Stimulated activated CD4-positive, alpha-beta T cell treated with anti-CD3 and anti-CD28 coated beads, Interleukin-15, amount 100 ng/mL, for 1 hour (primary cell): ENCODE results near the gene RGS14.
A peak's percentile ranks its signal among the peaks of the same experiment; 100 is the strongest.
"Not testable (repeated sequence)": the region's sequence is repeated elsewhere in the genome, so short reads cannot be mapped to it uniquely, and the experiment has no call there.

Experiments used
- DNase-seq, 2 donors: peaks; one replicate each; pipeline ENCODE4 v3.0.0-alpha.2; 2020; ENCODE audit warnings: low read depth in 1 of 2, low spot score in 1 of 2

RGS14 gene

DNA sequence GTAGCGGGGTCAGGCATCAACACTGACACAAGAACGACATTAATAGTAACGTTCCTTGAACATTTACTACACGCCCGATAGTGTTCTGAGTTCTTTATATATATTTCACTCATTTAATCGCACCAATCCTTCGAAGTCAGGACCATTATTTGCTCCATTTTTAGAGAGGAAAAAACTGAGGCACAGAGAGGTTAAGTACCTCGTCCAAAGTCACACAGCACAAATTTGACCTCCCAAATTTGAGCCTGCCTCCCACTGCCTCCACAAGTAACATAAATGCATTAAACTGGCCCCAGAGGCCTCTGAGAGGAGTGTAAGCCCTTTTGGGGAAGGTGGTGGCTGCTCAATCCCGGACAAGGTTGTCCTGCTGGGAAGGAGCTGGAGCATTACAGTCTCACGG is 5.8 kb downstream of the RGS14 start:
- DNase-seq, result no peak

- DNase-seq, result no peak
Measured at GRCh38 chr5:177364159-177364962, 6.6 kb downstream of the RGS14 start.

- no peak for DNase-seq
Measured at GRCh38 chr5:177365845-177366527, 8.3 kb downstream of the RGS14 start.

GRCh38 chr5:177366528-177367322 is 9.0 kb downstream of the RGS14 start:
- no peak for DNase-seq

DNA sequence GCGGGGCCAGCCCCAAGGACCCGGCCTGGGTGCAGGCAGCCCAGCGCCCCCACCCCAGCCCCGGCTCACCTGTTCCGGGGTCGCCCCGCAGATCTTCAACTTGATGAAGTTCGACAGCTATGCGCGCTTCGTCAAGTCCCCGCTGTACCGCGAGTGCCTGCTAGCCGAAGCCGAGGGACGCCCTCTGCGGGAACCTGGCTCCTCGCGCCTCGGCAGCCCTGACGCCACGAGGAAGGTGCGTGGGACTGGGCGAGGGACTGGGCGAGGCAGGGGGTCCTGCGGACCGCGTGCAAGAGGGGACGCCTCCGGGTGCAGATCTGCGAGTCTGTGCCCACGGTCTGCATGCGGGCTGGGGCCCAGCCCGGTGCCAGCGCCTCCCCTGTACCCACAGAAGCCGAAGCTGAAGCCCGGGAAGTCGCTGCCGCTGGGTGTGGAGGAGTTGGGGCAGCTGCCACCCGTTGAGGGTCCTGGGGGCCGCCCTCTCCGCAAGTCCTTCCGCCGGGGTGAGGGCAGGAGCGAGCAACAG is 9.7 kb downstream of the RGS14 start:
- DNase-seq, result no peak

DNA sequence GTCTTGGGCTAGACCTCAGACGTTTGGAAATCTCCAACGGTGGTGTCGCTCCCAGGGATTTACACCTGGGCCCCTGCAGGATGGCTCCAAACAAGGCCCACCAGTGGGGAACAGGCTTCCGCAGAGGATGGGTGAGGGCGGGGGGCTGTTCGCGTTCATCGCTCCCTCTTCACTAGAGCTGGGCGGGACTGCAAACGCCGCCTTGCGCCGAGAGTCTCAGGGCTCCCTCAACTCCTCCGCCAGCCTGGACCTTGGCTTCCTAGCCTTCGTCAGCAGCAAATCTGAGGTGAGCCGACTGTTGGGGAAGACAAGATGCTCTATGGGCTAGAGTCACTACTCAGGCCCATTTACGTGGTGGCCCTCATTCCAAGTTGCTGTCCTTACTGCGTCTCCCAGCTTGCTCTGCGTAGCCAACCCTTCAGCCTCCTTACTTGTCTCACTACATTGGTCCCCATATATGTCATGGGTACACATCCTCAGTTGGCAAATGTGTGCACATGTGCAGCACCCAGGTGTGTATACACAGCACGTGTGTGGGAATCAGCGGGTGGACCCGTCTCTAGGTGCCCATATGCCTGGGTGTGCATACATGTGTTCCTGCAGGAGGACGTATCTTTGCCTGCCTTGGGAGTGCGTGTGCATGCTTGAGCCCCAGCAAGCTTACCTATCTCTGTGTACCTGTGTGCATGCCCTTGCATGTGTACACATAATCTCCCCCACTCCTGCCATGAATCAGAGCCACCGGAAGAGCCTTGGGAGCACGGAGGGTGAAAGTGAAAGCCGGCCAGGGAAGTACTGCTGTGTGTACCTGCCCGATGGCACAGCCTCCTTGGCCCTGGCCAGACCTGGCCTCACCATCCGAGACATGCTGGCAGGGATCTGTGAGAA is 10.5 kb downstream of the RGS14 start:
- DNase-seq, result no peak

DNA sequence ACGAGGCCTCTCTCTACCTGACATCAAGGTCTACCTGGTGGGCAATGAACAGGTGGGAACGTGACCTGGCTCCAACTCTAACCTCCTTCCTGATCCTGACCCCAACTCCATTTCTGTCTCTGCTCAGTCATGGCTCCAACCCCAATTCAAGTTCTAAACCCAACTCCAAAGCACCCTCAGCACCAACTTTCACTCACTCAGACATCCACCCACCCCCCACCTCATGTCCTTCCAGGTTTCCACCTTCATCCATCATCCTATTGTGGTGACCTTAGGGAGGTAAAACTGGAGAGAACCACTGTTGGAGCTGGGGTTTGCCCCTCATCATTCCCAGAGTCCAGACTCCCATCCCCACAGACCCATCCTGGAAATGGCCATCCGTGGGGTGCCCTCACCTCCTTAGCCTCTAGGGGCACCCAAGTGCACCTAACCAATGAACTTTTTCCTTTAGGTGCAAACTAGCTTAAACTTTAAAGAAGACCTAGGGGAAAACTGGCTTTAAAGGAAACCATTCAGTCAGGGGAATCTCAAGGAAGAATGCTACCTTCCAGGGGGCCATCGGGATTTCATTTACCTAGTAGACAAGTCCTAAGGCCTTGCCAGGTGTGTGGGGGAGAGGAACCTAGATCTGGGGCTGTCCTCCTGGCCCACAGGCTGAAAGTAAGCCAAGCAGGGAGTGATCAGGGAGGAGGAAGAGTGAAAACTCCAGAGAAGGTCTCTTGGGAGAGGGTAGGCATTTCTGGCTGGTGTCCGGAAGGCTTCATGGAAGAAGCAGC is 11.3 kb downstream of the RGS14 start:
- no peak for DNase-seq

GRCh38 chr5:177369645-177370440 is 12.1 kb downstream of the RGS14 start:
- DNase-seq, result no peak

- DNase-seq, result peak in 1 of 2 donors; percentile 48
Measured at GRCh38 chr5:177370488-177371119, 12.9 kb downstream of the RGS14 start.

GRCh38 chr5:177371120-177372033 is 13.7 kb downstream of the RGS14 start:
- no peak for DNase-seq

DNA sequence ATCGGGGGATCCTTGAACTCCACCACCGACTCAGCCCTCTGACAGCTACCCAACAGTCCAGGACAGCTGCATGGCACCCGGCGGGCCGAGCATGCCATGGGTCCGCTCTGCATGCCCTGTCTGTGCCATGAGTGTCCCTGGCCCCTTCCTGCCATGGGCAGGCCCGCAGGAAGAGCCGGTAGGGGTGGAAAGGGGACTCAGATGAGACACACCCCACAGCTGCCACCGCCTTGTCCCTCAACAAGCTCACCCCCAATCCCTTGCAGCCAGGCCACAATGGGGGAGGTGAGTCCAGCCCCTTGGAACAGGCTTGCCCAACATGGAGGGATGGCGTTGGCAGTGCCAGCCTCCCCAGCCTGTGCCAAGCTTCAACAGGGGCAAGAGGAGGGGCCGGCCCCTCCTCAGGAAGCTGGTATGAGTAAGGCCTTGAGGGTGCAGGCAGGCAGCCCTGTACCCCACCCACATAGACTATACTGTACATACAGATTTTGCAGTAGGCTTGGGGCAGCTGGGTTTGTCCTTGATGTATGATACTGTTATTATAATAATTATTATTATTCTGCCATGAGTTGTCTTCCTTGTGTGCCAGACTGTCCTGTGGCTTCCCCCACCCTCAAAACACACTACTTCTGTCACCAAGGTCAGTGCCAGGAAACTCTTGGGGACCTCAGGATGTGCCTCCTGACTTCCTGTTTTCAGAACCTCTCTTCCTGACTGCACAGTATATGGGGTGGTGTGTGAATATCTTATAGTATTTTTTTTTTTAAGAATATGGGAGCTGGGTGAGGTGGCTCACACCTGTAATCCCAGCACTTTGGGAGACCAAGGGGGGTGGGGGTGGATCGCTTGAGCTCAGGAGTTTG is 14.5 kb downstream of the RGS14 start:
- DNase-seq, result no peak

DNA sequence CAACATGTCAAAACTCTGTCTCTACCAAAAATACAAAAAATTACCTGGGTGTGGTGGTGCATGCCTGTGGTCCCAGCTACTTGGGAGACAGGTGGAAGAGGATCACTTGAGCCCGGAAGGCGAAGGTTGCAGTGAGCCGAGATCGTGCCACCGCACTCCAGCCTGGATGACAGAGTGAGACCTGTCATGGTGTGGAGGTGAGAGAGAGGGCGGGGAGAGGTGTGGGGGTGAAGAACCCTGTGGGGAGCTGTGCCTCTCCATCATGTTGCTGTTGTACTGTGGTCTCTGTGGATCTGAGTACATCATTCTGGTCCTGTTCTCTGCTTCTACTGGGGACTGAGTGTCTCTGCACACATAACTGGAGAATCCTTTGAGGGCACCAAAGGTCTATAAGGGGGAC is 15.2 kb downstream of the RGS14 start:
- DNase-seq, result no peak

DNA sequence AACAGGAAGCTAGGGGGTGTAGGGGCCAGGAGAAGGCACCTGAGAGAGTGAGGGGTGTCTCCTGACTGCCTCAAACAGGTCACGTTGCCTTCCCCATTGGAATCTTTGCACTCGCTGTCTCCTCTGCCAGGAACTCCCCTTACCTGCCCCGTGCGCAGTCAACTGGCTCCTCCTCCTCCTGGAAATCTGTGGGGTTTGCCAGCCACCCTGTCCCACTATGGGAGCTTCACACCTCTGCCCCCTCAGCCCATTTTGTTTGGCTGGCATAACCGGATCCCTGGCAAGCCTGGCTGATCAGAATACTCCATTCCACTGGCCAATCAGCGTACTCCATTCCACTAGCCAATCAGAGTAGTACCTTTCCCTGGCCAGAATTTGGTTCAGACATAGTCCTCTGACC is 16.1 kb downstream of the RGS14 start:
- no peak for DNase-seq

- DNase-seq, result no peak
Measured at GRCh38 chr5:177374211-177374610, 16.5 kb downstream of the RGS14 start.

GRCh38 chr5:177375516-177375915 is 17.8 kb downstream of the RGS14 start:
- DNase-seq, result not testable (repeated sequence)

DNA sequence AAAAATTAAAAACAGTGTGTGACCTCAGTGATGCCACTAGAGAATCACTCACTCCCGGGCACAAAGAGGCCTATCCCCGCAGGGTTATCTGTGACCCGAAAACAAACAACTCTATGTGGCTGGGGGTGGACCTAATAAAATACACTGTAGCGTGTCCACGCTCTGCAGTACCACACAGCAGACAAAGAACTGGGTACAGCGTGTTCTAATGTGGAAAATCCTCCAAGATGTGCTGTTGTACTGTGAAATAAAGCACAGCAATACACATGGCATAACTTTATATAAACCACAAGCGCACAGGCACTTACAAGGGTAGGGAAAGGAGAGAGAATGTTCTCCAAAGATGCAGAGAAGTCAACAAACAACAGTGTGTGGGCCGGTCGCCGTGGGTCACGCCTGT is 18.4 kb downstream of the RGS14 start:
- DNase-seq, result no peak
